ENCODE measurements around the gene RESP18.

Gene RESP18

DNA sequence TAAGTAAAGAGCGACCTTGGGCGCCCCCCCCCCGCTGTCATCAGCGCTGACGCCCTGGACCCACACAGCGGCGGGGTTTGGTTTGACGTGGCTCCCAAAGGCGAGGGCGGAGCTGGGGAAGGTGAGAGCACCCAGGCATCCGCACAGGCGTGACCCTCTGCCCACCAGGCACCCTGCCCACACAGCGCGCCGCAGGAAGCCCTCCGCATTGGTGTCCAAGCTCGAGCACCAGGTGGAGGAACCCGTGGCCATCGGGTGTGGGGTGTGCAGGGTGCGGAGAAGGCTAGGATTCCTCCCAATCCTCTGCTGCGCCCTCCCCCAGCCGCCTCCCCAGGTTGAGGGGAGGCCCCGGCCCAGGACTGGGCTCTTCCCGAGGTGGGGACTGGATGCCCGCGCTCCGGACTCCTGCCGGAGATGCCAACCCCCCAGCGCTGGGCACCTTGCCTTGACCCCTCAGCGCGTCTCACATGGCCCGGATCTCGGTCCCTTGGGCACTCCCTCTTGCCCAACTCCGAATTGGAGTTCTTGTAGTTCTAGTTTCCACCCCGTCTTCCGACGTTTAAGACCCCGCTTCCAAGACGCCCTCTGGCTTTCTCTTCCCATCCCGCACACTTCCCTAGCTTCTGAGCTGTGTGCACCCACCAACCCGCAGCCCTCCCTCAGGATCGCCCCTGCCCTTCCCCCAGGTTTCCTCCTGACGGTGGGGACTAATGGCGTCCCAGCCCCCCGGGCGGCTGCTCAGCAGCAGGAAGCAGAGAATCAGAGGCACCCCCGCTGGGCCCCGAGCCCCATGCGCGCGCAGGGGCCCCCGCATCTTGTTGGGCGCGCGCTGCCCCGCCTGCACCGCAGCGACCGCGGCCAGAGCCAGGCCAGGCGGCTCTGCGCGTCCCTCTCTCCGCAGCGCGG is 25.9 kb upstream of the RESP18 start:
- peak overlapping the region; percentile 58 for H3K4me3 ChIP-seq
- TF ChIP-seq FOXP2 (optimal IDR thresholded peaks at IDR 0.05; ENCODE audit: control extremely low read depth, extremely low read length, insufficient read depth), result no peak
- no peak for TF ChIP-seq EZH2 (IDR thresholded peaks at IDR 0.05)
- TF ChIP-seq POLR2AphosphoS5 (IDR thresholded peaks at IDR 0.05; ENCODE audit: borderline replicate concordance, low read depth, low read length), result no peak
- H3K27ac ChIP-seq, result no peak overlapping the region
- no peak overlapping the region for H3K9ac ChIP-seq (ENCODE audit: insufficient read length)
- H3K36me3 ChIP-seq (ENCODE audit: insufficient read depth, low read length), result no peaks in the 10 kb centered on the region
- no peaks in the 10 kb centered on the region for H3K9me3 ChIP-seq (ENCODE audit: low read depth, low read length)
- no peak for DNase-seq (ENCODE audit: low read depth, low spot score)

DNA sequence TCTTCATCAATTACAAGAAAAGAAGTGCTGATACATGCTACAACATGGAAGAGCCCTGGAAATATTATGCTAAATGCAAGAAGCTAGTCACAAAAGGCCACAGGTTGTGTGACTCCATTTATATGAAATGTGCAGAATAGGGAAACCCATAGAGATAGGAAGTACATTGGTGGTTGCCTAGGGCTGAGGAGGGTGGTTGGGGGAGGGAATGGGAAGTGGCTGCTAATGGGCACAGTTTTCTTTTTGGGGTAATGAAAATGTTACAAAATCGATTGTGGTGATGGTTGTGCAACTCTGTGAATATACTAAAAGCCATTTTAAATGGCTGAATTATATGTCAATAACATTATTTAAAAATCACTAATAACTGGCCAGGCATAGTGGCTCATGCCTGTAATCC is 24.3 kb upstream of the RESP18 start:
- no peaks in the 10 kb centered on the region for H3K36me3 ChIP-seq (ENCODE audit: insufficient read depth, low read length)
- no peak for DNase-seq (ENCODE audit: low read depth, low spot score)
- no peak overlapping the region for H3K4me3 ChIP-seq
- no peak overlapping the region for H3K9ac ChIP-seq (ENCODE audit: insufficient read length)
- TF ChIP-seq EZH2 (IDR thresholded peaks at IDR 0.05) (no peak), POLR2AphosphoS5 (IDR thresholded peaks at IDR 0.05; ENCODE audit: borderline replicate concordance, low read depth, low read length) (no peak), FOXP2 (optimal IDR thresholded peaks at IDR 0.05; ENCODE audit: control extremely low read depth, extremely low read length, insufficient read depth) (no peak)
- no peak overlapping the region for H3K27ac ChIP-seq
- H3K9me3 ChIP-seq (ENCODE audit: low read depth, low read length), result no peaks in the 10 kb centered on the region

DNA sequence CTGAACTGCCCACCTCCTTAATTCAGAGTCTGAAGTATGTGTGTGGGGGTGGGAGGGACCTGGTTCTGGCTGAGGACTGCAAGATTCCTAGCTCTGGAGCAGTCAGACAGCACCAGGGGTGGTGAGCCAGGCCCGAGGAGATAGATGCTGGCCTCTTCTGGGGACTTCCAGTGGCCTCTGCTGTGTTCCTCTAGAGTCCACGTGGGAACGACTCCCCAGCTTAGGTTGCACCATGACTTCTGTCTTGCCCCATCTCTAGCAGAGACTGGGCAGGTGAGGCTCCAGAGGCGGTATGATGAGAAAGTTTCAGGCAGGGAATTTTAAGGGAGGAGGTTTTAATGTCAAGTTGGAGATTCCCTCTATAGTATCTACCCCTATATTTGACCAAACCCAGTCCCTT is 22.0 kb upstream of the RESP18 start:
- no peaks in the 10 kb centered on the region for H3K36me3 ChIP-seq (ENCODE audit: insufficient read depth, low read length)
- H3K9ac ChIP-seq (ENCODE audit: insufficient read length), result no peak overlapping the region
- no peak for DNase-seq (ENCODE audit: low read depth, low spot score)
- TF ChIP-seq EZH2 (IDR thresholded peaks at IDR 0.05) (no peak), FOXP2 (optimal IDR thresholded peaks at IDR 0.05; ENCODE audit: control extremely low read depth, extremely low read length, insufficient read depth) (no peak), POLR2AphosphoS5 (IDR thresholded peaks at IDR 0.05; ENCODE audit: borderline replicate concordance, low read depth, low read length) (no peak)
- H3K27ac ChIP-seq, result no peak overlapping the region
- H3K4me3 ChIP-seq, result no peak overlapping the region
- H3K9me3 ChIP-seq (ENCODE audit: low read depth, low read length), result no peaks in the 10 kb centered on the region

DNA sequence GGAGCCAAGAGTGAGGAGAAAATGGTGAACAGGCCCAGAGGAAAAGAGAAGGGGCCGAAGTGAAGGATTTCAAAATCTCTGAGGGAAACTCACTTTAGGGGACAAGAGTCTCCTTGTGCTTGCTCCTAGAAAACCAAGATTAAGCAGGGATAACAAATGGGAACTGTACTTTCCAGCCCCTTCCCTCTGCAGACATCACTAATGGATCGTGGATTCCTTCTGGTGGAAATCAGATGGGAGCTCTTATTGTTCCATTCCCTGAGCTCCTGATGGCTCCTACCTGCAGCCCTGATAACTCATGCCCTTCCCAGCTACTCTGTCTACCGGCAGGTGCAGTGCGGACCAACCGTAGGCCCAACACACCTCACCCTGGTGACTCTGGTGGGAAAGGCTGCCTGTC is 20.6 kb upstream of the RESP18 start:
- Histone ChIP-seq H3K27ac (no peak overlapping the region), H3K4me3 (no peak overlapping the region), H3K36me3 (ENCODE audit: insufficient read depth, low read length) (no peaks in the 10 kb centered on the region), H3K9ac (ENCODE audit: insufficient read length) (no peak overlapping the region), H3K9me3 (ENCODE audit: low read depth, low read length) (no peaks in the 10 kb centered on the region)
- no peak for TF ChIP-seq FOXP2 (optimal IDR thresholded peaks at IDR 0.05; ENCODE audit: control extremely low read depth, extremely low read length, insufficient read depth)
- TF ChIP-seq POLR2AphosphoS5 (IDR thresholded peaks at IDR 0.05; ENCODE audit: borderline replicate concordance, low read depth, low read length), result no peak
- no peak for TF ChIP-seq EZH2 (IDR thresholded peaks at IDR 0.05)
- DNase-seq (ENCODE audit: low read depth, low spot score), result no peak

DNA sequence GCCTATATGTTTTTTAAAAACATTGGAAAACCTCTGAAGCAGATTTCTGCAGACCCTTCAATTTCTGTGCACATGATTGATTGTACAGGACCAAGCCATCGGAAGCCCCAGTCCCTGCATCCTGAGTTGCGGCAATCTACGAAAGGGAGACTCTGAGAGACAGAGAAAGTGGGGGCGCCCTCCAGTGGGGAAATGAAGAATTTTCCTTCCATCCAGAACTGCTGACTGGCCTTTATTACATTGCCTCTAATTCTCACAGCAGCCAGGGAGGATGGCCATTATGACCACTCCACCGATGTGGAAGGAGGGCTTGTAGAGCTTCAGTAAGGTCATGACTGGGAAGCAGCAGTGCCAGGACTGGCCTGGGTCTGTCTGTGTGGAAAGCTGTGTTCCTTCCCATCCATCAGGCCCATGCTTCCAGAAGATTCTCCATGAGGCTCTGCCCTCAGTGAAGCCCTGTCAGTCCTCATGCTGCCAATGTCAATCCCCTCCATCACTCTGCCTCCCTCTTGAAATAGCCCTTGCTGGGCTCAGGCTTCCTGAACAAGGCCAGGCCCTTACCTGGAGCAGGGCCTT is 20.0 kb upstream of the RESP18 start:
- Histone ChIP-seq H3K9ac (ENCODE audit: insufficient read length) (no peak overlapping the region), H3K27ac (no peak overlapping the region), H3K9me3 (ENCODE audit: low read depth, low read length) (no peaks in the 10 kb centered on the region), H3K36me3 (ENCODE audit: insufficient read depth, low read length) (no peaks in the 10 kb centered on the region), H3K4me3 (no peak overlapping the region)
- TF ChIP-seq FOXP2 (optimal IDR thresholded peaks at IDR 0.05; ENCODE audit: control extremely low read depth, extremely low read length, insufficient read depth) (no peak), EZH2 (IDR thresholded peaks at IDR 0.05) (no peak), POLR2AphosphoS5 (IDR thresholded peaks at IDR 0.05; ENCODE audit: borderline replicate concordance, low read depth, low read length) (no peak)
- no peak for DNase-seq (ENCODE audit: low read depth, low spot score)

DNA sequence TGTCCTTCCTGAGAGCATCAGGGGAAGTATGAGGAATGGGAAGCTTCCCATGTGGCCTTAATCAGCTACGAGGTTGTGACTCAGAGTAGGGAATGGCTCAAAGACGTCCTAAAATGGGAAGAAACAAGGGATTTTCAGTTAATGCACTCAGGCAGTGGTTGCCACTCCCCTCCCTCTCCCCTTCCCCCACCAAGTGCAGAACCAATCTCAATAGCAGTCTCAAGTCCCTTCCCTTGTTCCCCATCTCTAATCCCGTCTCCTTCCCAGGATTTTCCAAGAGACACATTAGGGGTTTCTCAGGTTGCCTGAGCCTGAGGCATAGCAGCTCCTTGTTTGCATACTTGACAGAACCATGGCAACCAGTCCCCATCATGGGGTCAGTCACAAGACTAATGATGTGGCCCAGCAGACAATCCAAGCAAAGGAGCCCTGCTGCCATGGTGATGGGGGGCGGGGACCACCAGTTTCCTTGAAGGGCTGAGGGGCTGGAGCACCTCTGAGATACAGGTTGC is 18.2 kb upstream of the RESP18 start:
- no peak for DNase-seq (ENCODE audit: low read depth, low spot score)
- Histone ChIP-seq H3K9ac (ENCODE audit: insufficient read length) (no peak overlapping the region), H3K27ac (no peak overlapping the region), H3K36me3 (ENCODE audit: insufficient read depth, low read length) (no peaks in the 10 kb centered on the region), H3K4me3 (no peak overlapping the region), H3K9me3 (ENCODE audit: low read depth, low read length) (no peaks in the 10 kb centered on the region)
- TF ChIP-seq EZH2 (IDR thresholded peaks at IDR 0.05) (no peak), POLR2AphosphoS5 (IDR thresholded peaks at IDR 0.05; ENCODE audit: borderline replicate concordance, low read depth, low read length) (no peak), FOXP2 (optimal IDR thresholded peaks at IDR 0.05; ENCODE audit: control extremely low read depth, extremely low read length, insufficient read depth) (no peak)

DNA sequence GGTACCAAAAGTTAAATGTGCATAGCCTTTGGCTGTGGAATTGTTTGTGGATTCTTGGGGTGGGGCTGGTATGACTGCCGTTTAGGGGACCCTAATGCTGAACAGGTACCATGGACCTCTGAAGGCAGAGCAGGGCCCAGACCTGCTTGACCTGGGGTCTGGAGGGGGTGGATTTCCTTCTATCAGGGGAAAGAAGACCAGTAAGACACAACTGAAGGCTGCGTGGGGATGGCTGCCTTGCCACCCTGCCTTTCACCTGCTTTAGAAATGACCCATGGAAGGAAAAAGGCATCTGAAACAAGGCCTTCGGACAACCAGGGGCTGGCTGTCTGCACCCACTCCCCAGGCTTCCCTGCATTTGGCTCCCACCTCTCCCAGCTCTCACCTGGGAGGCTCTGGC is 17.7 kb upstream of the RESP18 start:
- H3K9ac ChIP-seq (ENCODE audit: insufficient read length), result no peak overlapping the region
- TF ChIP-seq POLR2AphosphoS5 (IDR thresholded peaks at IDR 0.05; ENCODE audit: borderline replicate concordance, low read depth, low read length), result no peak
- TF ChIP-seq EZH2 (IDR thresholded peaks at IDR 0.05), result no peak
- TF ChIP-seq FOXP2 (optimal IDR thresholded peaks at IDR 0.05; ENCODE audit: control extremely low read depth, extremely low read length, insufficient read depth), result no peak
- no peak for DNase-seq (ENCODE audit: low read depth, low spot score)
- no peaks in the 10 kb centered on the region for H3K9me3 ChIP-seq (ENCODE audit: low read depth, low read length)
- H3K27ac ChIP-seq, result no peak overlapping the region
- no peak overlapping the region for H3K4me3 ChIP-seq
- no peaks in the 10 kb centered on the region for H3K36me3 ChIP-seq (ENCODE audit: insufficient read depth, low read length)

DNA sequence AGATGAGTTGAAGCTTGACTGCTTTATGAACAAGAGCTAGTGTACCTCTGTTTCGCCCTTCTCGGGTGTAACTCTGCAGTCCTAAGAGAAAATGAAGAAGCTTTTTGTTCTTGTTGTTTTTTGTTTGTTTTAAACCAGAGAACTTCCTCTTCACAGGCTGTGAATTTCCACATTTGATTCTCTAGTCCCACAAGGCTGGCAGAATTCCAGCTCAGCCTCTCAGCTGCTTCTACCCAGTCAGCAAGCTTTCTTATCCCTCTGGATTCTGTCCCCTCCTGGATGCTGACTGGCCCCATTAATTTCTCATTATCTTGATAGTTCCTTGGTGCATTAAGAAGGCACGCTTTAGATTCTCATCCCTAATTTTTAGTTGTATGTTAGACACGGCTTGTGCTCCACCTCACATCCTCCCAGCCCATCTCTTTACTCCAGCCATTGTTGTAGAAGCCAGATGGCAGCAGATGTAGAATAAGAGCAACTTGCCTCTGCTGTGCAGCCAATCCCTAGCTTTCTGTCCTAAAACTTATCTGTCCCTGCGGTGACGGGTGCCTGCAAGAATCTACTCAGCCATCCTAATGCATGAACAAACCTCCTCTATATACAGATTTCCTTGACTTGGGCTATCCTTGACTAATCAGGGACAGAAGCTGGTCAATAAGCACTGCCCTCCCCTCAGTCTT is 12.3 kb upstream of the RESP18 start:
- Histone ChIP-seq H3K36me3 (ENCODE audit: insufficient read depth, low read length) (no peaks in the 10 kb centered on the region), H3K27ac (no peak overlapping the region), H3K4me3 (no peak overlapping the region), H3K9ac (ENCODE audit: insufficient read length) (no peak overlapping the region), H3K9me3 (ENCODE audit: low read depth, low read length) (no peaks in the 10 kb centered on the region)
- no peak for TF ChIP-seq FOXP2 (optimal IDR thresholded peaks at IDR 0.05; ENCODE audit: control extremely low read depth, extremely low read length, insufficient read depth)
- TF ChIP-seq POLR2AphosphoS5 (IDR thresholded peaks at IDR 0.05; ENCODE audit: borderline replicate concordance, low read depth, low read length), result no peak
- TF ChIP-seq EZH2 (IDR thresholded peaks at IDR 0.05), result no peak
- no peak for DNase-seq (ENCODE audit: low read depth, low spot score)
